GM12892 (cell line): ENCODE results near the gene KCNIP2.

Source experiments
- POLR2A ChIP-seq: IDR thresholded peaks from 2 replicates; pipeline ENCODE4 v1.6.1; 2011; ENCODE audit warnings: low read depth, low read length, control low read depth
- POLR2AphosphoS5 ChIP-seq: IDR thresholded peaks from 2 replicates; pipeline ENCODE4 v1.6.1; 2011; ENCODE audit warnings: low read depth, low read length, control low read depth
- TAF1 ChIP-seq: IDR thresholded peaks from 2 replicates; pipeline ENCODE4 v1.6.1; 2011; ENCODE audit warnings: low read depth, mild to moderate bottlenecking, control low read depth, low read length, borderline replicate concordance

DNA sequence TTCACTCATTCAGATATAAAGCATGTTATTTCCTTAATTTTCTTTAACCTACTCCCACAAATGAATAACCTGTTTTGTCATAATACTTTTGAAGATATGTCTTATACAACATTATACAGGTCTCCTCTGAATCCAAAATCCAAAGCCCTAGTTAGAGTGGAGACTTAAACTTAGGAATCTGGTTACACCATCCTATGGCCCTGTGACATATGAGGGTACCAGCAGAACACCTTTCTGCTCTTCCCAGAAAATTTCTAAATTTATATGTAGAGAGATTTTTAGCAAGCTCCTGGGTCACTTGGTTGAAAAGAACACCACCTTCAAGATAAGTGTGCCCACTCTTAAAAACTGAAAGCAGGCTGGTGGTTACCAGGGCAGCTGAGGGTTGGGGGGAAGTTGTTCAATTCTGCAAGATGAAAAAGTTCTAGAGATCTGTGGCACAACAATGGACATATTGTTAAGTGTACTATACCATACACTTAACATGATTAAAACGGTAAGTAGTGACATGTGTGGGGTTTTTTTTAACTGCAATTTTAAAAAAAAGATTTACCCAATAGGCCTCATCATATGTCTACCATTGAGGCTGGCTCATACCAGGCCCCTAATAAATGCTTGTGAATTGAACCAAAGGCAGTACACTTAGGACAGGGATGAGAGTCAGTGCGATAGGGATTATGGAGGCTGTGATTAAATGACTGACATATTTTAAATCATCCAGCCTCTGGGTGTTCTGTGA lies 37.6 kb upstream of the KCNIP2 start:
- no peak for TF ChIP-seq POLR2A
- no peak for TF ChIP-seq POLR2AphosphoS5
- no peak for TF ChIP-seq TAF1
